Stimulated activated CD8-positive, alpha-beta memory T cell treated with anti-CD3 and anti-CD28 coated beads, Interleukin-7, amount 100 ng/mL, for 24 hours (primary cell): ENCODE measurements around the gene HSPA4.
"Not testable (repeated sequence)": the region's sequence is repeated elsewhere in the genome, so short reads cannot be mapped to it uniquely, and the experiment has no call there.

ENCODE experiments used
- DNase-seq: peaks from one replicate; pipeline ENCODE4 v3.0.0-alpha.2; 2020; ENCODE audit warnings: low read depth

Gene HSPA4

GRCh38 chr5:133050521-133050920, 1.3 kb upstream of the HSPA4 start:
- no peak for DNase-seq

- no peak for DNase-seq
These were observed 712 bp upstream of the HSPA4 start for GRCh38 chr5:133051061-133051541.

- peak; percentile 22 for DNase-seq
These were observed 733 bp downstream of the HSPA4 start for GRCh38 chr5:133052317-133053175.

- no peak for DNase-seq
These were observed 1.6 kb downstream of the HSPA4 start for GRCh38 chr5:133053448-133053847.

GRCh38 chr5:133054697-133055471, 3.1 kb downstream of the HSPA4 start:
- no peak for DNase-seq

GRCh38 chr5:133056891-133057290, 5.1 kb downstream of the HSPA4 start:
- DNase-seq, result no peak

GRCh38 chr5:133059621-133060020, 7.8 kb downstream of the HSPA4 start:
- no peak for DNase-seq

GRCh38 chr5:133062276-133062675, 10.5 kb downstream of the HSPA4 start:
- DNase-seq, result no peak

GRCh38 chr5:133063965-133064364, 12.2 kb downstream of the HSPA4 start:
- DNase-seq, result no peak

GRCh38 chr5:133065471-133065870, 13.7 kb downstream of the HSPA4 start:
- DNase-seq, result no peak

GRCh38 chr5:133066045-133066444, 14.2 kb downstream of the HSPA4 start:
- DNase-seq, result no peak

- DNase-seq, result no peak
These were observed 20.2 kb downstream of the HSPA4 start for GRCh38 chr5:133072021-133072420.

- no peak for DNase-seq
These were observed 24.0 kb downstream of the HSPA4 start for GRCh38 chr5:133075572-133076536.

GRCh38 chr5:133079048-133079447, 27.2 kb downstream of the HSPA4 start:
- no peak for DNase-seq

GRCh38 chr5:133081036-133081435, 29.2 kb downstream of the HSPA4 start:
- DNase-seq, result no peak

GRCh38 chr5:133081703-133082102, 29.9 kb downstream of the HSPA4 start:
- no peak for DNase-seq

- no peak for DNase-seq
These were observed 30.3 kb downstream of the HSPA4 start for GRCh38 chr5:133082128-133082527.

GRCh38 chr5:133083901-133084300, 32.1 kb downstream of the HSPA4 start:
- DNase-seq, result no peak

GRCh38 chr5:133085171-133085570, 33.4 kb downstream of the HSPA4 start:
- not testable (repeated sequence) for DNase-seq

- no peak for DNase-seq
These were observed 34.6 kb downstream of the HSPA4 start for GRCh38 chr5:133086366-133086875.

GRCh38 chr5:133088064-133088463, 36.3 kb downstream of the HSPA4 start:
- no peak for DNase-seq

- DNase-seq, result no peak
These were observed 39.2 kb downstream of the HSPA4 start for GRCh38 chr5:133091034-133091433.
